Astrocyte (in vitro differentiated cells and primary cell): ENCODE data around the gene PDCD2L. TPM values are rescaled to one million over a fixed set of nuclear protein-coding genes. Genes with fewer than 3 reads are reported as not detected.
A peak's percentile ranks its signal among the peaks of the same experiment; 100 is the strongest.

Experiments used
- DNase-seq: peaks from one replicate; pipeline ENCODE4 v3.0.0-alpha.2; 2010; ENCODE audit warnings: low read depth
- FAIRE-seq: peaks from 2 replicates; lab custom pipeline; 2011; peaks lifted over from hg19 to GRCh38; lab: Jason Lieb, UNC
- H2AFZ ChIP-seq: 2 replicates; pipeline ENCODE4 v1.6.0; 2012; ENCODE audit warnings: low read depth, low read length, inconsistent platforms
- H3K27ac ChIP-seq: 2 replicates; pipeline ENCODE4 v1.5.1; 2011; ENCODE audit warnings: low read depth, low read length, inconsistent platforms
- H3K27me3 ChIP-seq: 2 replicates; pipeline ENCODE4 v1.6.0; 2011; ENCODE audit warnings: low read length, inconsistent platforms; ENCODE audit not compliant: insufficient read depth
- H3K36me3 ChIP-seq: 2 replicates; pipeline ENCODE4 v1.5.1; 2011; ENCODE audit warnings: low read length, inconsistent platforms; ENCODE audit not compliant: insufficient read depth
- H3K4me1 ChIP-seq: 2 replicates; pipeline ENCODE4 v1.5.1; 2011; ENCODE audit warnings: low read length, inconsistent platforms; ENCODE audit not compliant: insufficient read depth
- H3K4me2 ChIP-seq: 2 replicates; pipeline ENCODE4 v1.6.0; 2012; ENCODE audit warnings: low read length, inconsistent platforms
- H3K4me3 ChIP-seq: 2 replicates; pipeline ENCODE4 v1.5.1; 2011; ENCODE audit warnings: low read depth, mild to moderate bottlenecking, low read length, inconsistent platforms; ENCODE audit not compliant: insufficient read depth
- H3K79me2 ChIP-seq: 2 replicates; pipeline ENCODE4 v1.6.0; 2012; ENCODE audit warnings: mild to moderate bottlenecking, low read length, inconsistent platforms; ENCODE audit not compliant: insufficient read depth
- H3K9ac ChIP-seq: 2 replicates; pipeline ENCODE4 v1.6.0; 2012; ENCODE audit warnings: mild to moderate bottlenecking, low read length, inconsistent platforms
- H3K9me3 ChIP-seq: 2 replicates; pipeline ENCODE4 v1.5.1; 2012; ENCODE audit warnings: low read depth, mild to moderate bottlenecking, low read length, inconsistent platforms; ENCODE audit not compliant: insufficient read depth
- H4K20me1 ChIP-seq: 2 replicates; pipeline ENCODE4 v1.6.0; 2012; ENCODE audit warnings: low read length, inconsistent platforms; ENCODE audit not compliant: insufficient read depth
- H3K27ac Mint-ChIP-seq: one replicate; pipeline ENCODE4 v1.8.0; 2021; ENCODE audit warnings: mild to moderate bottlenecking, mixed read lengths; ENCODE audit not compliant: unreplicated experiment
- H3K27me3 Mint-ChIP-seq: one replicate; pipeline ENCODE4 v1.8.0; 2021; ENCODE audit warnings: low read depth, mixed read lengths; ENCODE audit not compliant: unreplicated experiment
- H3K36me3 Mint-ChIP-seq: one replicate; pipeline ENCODE4 v1.8.0; 2021; ENCODE audit warnings: low read depth, mixed read lengths; ENCODE audit not compliant: unreplicated experiment
- H3K4me1 Mint-ChIP-seq: one replicate; pipeline ENCODE4 v1.8.0; 2021; ENCODE audit warnings: low read depth, mixed read lengths; ENCODE audit not compliant: unreplicated experiment
- H3K4me3 Mint-ChIP-seq: one replicate; pipeline ENCODE4 v1.8.0; 2021; ENCODE audit warnings: mild to moderate bottlenecking, moderate library complexity, mixed read lengths; ENCODE audit not compliant: unreplicated experiment
- H3K9me3 Mint-ChIP-seq: one replicate; pipeline ENCODE4 v1.8.0; 2021; ENCODE audit warnings: mild to moderate bottlenecking, mixed read lengths; ENCODE audit not compliant: unreplicated experiment
- CTCF ChIP-seq: IDR thresholded peaks from 2 replicates; pipeline ENCODE4 v1.5.1; 2011; ENCODE audit warnings: low read depth, mild to moderate bottlenecking, inconsistent platforms, low read length, moderate library complexity; ENCODE audit not compliant: insufficient read depth
- EZH2 ChIP-seq: IDR thresholded peaks from 2 replicates; pipeline ENCODE4 v1.6.1; 2012; ENCODE audit warnings: mild to moderate bottlenecking, low read length, inconsistent platforms; ENCODE audit not compliant: insufficient read depth
- total RNA-seq: library from RNA; stranded (reverse); gene quantifications from 2 replicates; pipeline ENCODE4 v1.2.1, GENCODE V29; 2021

The PDCD2L gene
- total RNA-seq, 1 donor from 2014 or later, result 12.0 TPM

GRCh38 chr19:34428549-34429285, 24.5 kb downstream of the PDCD2L start:
- DNase-seq (peak; percentile 8), FAIRE-seq (no peak)
- Histone ChIP-seq H3K27me3 (no peaks in the 10 kb centered on the region), H3K9me3 (no peaks in the 10 kb centered on the region), H3K4me1 (peaks cover 8% of the 10 kb centered on the region), H3K79me2 (peaks cover 58% of the 10 kb centered on the region), H4K20me1 (peaks cover 51% of the 10 kb centered on the region), H3K4me3 (peak overlapping the region; percentile 87), H3K27ac (peak overlapping the region; percentile 72), H2AFZ (peak overlapping the region; percentile 74), H3K36me3 (peaks cover 8% of the 10 kb centered on the region), H3K9ac (peak overlapping the region; percentile 88), H3K4me2 (peak overlapping the region; percentile 91)
- H3K27ac Mint-ChIP-seq, result peak overlapping the region; percentile 97
- H3K4me1 Mint-ChIP-seq, result peaks cover 13% of the 10 kb centered on the region
- no peaks in the 10 kb centered on the region for H3K27me3 Mint-ChIP-seq
- peak overlapping the region; percentile 98 for H3K4me3 Mint-ChIP-seq
- H3K9me3 Mint-ChIP-seq, result no peaks in the 10 kb centered on the region
- H3K36me3 Mint-ChIP-seq, result peaks cover 4% of the 10 kb centered on the region
- TF ChIP-seq CTCF, result no peak
- TF ChIP-seq EZH2, result no peak

GRCh38 chr19:34429553-34429952, 25.4 kb downstream of the PDCD2L start:
- peaks cover 66% of the 10 kb centered on the region for H3K79me2 ChIP-seq
- no peak for DNase-seq
- peak overlapping the region; percentile 98 for H3K4me3 Mint-ChIP-seq
- H3K36me3 Mint-ChIP-seq, result peaks cover 3% of the 10 kb centered on the region
- H2AFZ ChIP-seq, result no peak overlapping the region
- peaks cover 59% of the 10 kb centered on the region for H4K20me1 ChIP-seq
- peaks cover 8% of the 10 kb centered on the region for H3K36me3 ChIP-seq
- no peaks in the 10 kb centered on the region for H3K27me3 Mint-ChIP-seq
- no peaks in the 10 kb centered on the region for H3K9me3 Mint-ChIP-seq
- H3K9me3 ChIP-seq, result no peaks in the 10 kb centered on the region
- TF ChIP-seq CTCF, result no peak
- no peak for TF ChIP-seq EZH2
- H3K27me3 ChIP-seq, result no peaks in the 10 kb centered on the region
- peak overlapping the region; percentile 88 for H3K9ac ChIP-seq
- H3K4me2 ChIP-seq, result peak overlapping the region; percentile 91
- peak overlapping the region; percentile 87 for H3K4me3 ChIP-seq
- H3K4me1 ChIP-seq, result peaks cover 8% of the 10 kb centered on the region
- no peak overlapping the region for H3K27ac ChIP-seq
- H3K4me1 Mint-ChIP-seq, result peaks cover 13% of the 10 kb centered on the region
- no peak for FAIRE-seq
- H3K27ac Mint-ChIP-seq, result no peak overlapping the region
